RWPE2 (cell line): ENCODE measurements around the gene FOXS1.
"Not testable (repeated sequence)": the region's sequence is repeated elsewhere in the genome, so short reads cannot be mapped to it uniquely, and the experiment has no call there.

ENCODE experiments used
- ATAC-seq: fragments of 200-7000 bp; cut with Tn5 transposase; 3 replicates; pipeline ENCODE4 v1.9.1; 2021; ENCODE audit warnings: low read depth
- DNase-seq: peaks from one replicate; pipeline ENCODE4 v3.0.0-alpha.2; 2020; ENCODE audit warnings: low spot score
- H3K27ac ChIP-seq: fragments of 450-650 bp; 2 replicates; pipeline ENCODE4 v1.5.1; 2017; ENCODE audit warnings: mild to moderate bottlenecking; ENCODE audit not compliant: poor library complexity, severe bottlenecking
- H3K27me3 ChIP-seq: fragments of 250-450 bp; sonication (Bioruptor Pico); 2 replicates; pipeline ENCODE4 v1.5.1; 2021; ENCODE audit warnings: mild to moderate bottlenecking, moderate library complexity; ENCODE audit not compliant: insufficient read depth, poor library complexity, severe bottlenecking
- H3K36me3 ChIP-seq: fragments of 250-450 bp; sonication (Bioruptor Pico); 2 replicates; pipeline ENCODE4 v1.5.1; 2020; ENCODE audit warnings: low read depth, mild to moderate bottlenecking, moderate library complexity
- H3K4me1 ChIP-seq: fragments of 250-450 bp; sonication (Bioruptor Pico); 2 replicates; pipeline ENCODE4 v1.5.1; 2021; ENCODE audit warnings: mild to moderate bottlenecking, moderate library complexity; ENCODE audit not compliant: insufficient read depth, poor library complexity, severe bottlenecking
- H3K4me3 ChIP-seq: fragments of 250-450 bp; sonication (Bioruptor Pico); 2 replicates; pipeline ENCODE4 v1.5.1; 2021; ENCODE audit warnings: mild to moderate bottlenecking, moderate library complexity; ENCODE audit not compliant: severe bottlenecking
- H3K9me3 ChIP-seq: fragments of 250-450 bp; sonication (Bioruptor Pico); 2 replicates; pipeline ENCODE4 v1.5.1; 2021; ENCODE audit warnings: mild to moderate bottlenecking, moderate library complexity; ENCODE audit not compliant: severe bottlenecking
- TF ChIP-seq, protein P1 (sequence below): fragments of 450-650 bp; IDR thresholded peaks from one replicate; pipeline ENCODE4 v1.5.1; 2017; ENCODE audit warnings: mild to moderate bottlenecking, moderate library complexity; ENCODE audit not compliant: poor library complexity, severe bottlenecking

Gene FOXS1

DNA sequence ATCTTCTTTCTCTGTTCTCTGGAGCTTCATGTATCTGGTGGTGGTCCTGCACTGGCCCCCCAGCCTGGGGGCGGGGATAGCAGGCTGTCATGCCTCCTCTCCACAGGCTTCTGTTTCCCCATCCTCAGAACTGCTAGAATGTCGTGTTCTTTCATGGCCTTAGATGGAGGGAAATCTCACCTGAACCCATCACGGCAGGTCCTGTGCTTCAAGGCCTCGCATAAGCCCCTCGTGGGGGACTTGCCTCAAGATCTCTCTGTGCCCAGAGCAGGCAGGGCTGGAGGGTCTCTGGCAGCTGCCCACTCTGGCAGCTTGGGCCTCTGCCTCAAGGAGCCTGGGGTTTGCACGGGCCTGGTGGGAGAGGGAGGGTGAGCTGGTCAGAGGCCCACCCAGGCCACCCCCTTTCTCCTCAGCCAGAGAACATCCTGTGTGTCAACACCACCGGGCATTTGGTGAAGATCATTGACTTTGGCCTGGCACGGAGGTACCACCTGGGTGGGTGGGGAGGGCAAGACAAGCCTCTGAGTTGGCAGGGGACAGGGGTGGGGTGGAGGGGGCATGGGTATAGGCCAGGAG, 14.9 kb downstream of the FOXS1 start:
- DNase-seq = peak; percentile 74
- no peaks in the 10 kb centered on the region for H3K36me3 ChIP-seq
- H3K4me3 ChIP-seq = no peak overlapping the region
- H3K27ac ChIP-seq = no peak overlapping the region
- ATAC-seq = no peak
- no peaks in the 10 kb centered on the region for H3K9me3 ChIP-seq
- H3K4me1 ChIP-seq = no peaks in the 10 kb centered on the region
- no peaks in the 10 kb centered on the region for H3K27me3 ChIP-seq
- TF ChIP-seq, protein P1, sequence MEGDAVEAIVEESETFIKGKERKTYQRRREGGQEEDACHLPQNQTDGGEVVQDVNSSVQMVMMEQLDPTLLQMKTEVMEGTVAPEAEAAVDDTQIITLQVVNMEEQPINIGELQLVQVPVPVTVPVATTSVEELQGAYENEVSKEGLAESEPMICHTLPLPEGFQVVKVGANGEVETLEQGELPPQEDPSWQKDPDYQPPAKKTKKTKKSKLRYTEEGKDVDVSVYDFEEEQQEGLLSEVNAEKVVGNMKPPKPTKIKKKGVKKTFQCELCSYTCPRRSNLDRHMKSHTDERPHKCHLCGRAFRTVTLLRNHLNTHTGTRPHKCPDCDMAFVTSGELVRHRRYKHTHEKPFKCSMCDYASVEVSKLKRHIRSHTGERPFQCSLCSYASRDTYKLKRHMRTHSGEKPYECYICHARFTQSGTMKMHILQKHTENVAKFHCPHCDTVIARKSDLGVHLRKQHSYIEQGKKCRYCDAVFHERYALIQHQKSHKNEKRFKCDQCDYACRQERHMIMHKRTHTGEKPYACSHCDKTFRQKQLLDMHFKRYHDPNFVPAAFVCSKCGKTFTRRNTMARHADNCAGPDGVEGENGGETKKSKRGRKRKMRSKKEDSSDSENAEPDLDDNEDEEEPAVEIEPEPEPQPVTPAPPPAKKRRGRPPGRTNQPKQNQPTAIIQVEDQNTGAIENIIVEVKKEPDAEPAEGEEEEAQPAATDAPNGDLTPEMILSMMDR = no peak

GRCh38 chr20:31829731-31830130, 15.7 kb downstream of the FOXS1 start:
- ATAC-seq (no peak), DNase-seq (no peak)
- Histone ChIP-seq H3K27me3 (no peaks in the 10 kb centered on the region), H3K4me1 (no peaks in the 10 kb centered on the region), H3K4me3 (no peak overlapping the region), H3K27ac (no peak overlapping the region), H3K9me3 (no peaks in the 10 kb centered on the region), H3K36me3 (no peaks in the 10 kb centered on the region)
- TF ChIP-seq, protein P1 = no peak

DNA sequence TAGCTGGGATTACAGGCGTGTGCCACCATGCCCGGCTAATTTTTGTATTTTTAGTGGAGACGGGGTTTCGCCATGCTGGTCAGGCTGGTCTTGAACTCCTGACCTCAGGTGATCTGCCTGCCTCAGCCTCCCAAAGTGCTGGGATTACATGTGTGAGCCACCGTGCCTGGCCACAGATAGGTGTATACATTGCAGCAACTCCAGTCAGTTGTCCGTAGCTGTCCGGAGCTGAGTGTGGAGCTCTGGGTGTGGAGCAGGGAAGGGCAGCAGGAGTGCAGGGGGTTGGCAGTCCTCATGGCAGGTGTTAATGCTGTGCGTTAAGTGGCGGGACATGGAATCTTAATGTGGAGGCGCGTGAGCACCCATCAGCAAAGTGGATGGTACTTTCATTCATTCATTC, 17.4 kb downstream of the FOXS1 start:
- H3K27ac ChIP-seq, H3K36me3 ChIP-seq, H3K27me3 ChIP-seq, H3K4me3 ChIP-seq, H3K4me1 ChIP-seq, H3K9me3 ChIP-seq, ATAC-seq, DNase-seq: not testable (repeated sequence)

DNA sequence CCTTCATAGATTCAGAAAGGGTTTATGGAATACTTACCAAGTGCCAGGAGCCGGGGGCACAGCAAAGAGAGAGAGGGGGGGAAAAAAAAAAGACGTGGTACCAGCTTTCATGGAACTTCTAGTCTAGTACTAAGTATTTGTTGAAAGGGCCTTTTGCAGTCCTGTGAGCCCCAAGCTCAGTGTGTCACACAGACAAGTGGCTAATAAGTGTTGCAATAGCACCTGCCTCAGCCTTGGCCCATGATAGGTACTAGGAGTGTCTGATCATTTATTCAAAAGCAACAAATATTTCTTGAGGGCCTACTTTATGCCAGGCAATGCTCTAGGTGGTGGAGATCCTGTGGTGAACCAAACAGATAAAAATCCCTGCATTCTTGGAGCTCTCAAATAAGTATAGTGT, 18.3 kb downstream of the FOXS1 start:
- TF ChIP-seq, protein P1 = no peak
- ATAC-seq (no peak), DNase-seq (no peak)
- Histone ChIP-seq H3K27ac (no peak overlapping the region), H3K27me3 (no peaks in the 10 kb centered on the region), H3K4me3 (no peak overlapping the region), H3K9me3 (no peaks in the 10 kb centered on the region), H3K36me3 (no peaks in the 10 kb centered on the region), H3K4me1 (no peaks in the 10 kb centered on the region)

GRCh38 chr20:31826074-31826473, 19.3 kb downstream of the FOXS1 start:
- Histone ChIP-seq H3K36me3 (no peaks in the 10 kb centered on the region), H3K27ac (no peak overlapping the region), H3K4me1 (no peaks in the 10 kb centered on the region)

More at GRCh38 chr20:31826074-31826473, 19.3 kb downstream of the FOXS1 start:
- TF ChIP-seq, protein P1 = no peak
- ATAC-seq (no peak), DNase-seq (no peak)
- H3K27me3 ChIP-seq = no peaks in the 10 kb centered on the region
- H3K4me3 ChIP-seq = no peak overlapping the region
- no peaks in the 10 kb centered on the region for H3K9me3 ChIP-seq
